Measurements from ENCODE around the gene ATP1B2. TPM values are rescaled to one million over a fixed set of nuclear protein-coding genes. Genes with fewer than 3 reads are reported as not detected.

ATP1B2 gene
- total RNA-seq, 1 donor from 2014 or later: 10.4 TPM

- no peak for TF ChIP-seq CTCF (IDR thresholded peaks at IDR 0.05; ENCODE audit: unreplicated experiment)
- Mint-ChIP-seq H3K4me1 (ENCODE audit: unreplicated experiment) (peaks cover 8% of the 10 kb centered on the region), H3K27me3 (ENCODE audit: unreplicated experiment) (peaks cover 10% of the 10 kb centered on the region), H3K9me3 (ENCODE audit: unreplicated experiment) (no peaks in the 10 kb centered on the region), H3K36me3 (ENCODE audit: low read depth, unreplicated experiment) (no peaks in the 10 kb centered on the region), H3K27ac (ENCODE audit: unreplicated experiment) (peak within 1 kb of the TSS; percentile 24), H3K4me3 (ENCODE audit: unreplicated experiment) (peak within 1 kb of the TSS; percentile 88)
- peak; percentile 91 for DNase-seq (ENCODE audit: low spot score)
These were observed 23.2 kb upstream of the ATP1B2 start, which contains the start of gene SAT2 for GRCh38 chr17:7627250-7628121. Gene SAT2, minus strand, starts transcription at chr17:7627821. Its CDS starts 186 bp downstream, at chr17:7627635.

- Mint-ChIP-seq H3K27me3 (ENCODE audit: unreplicated experiment) (peaks cover 9% of the 10 kb centered on the region), H3K4me3 (ENCODE audit: unreplicated experiment) (no peak within 1 kb of the TSS), H3K36me3 (ENCODE audit: low read depth, unreplicated experiment) (no peaks in the 10 kb centered on the region), H3K9me3 (ENCODE audit: unreplicated experiment) (no peaks in the 10 kb centered on the region), H3K27ac (ENCODE audit: unreplicated experiment) (no peak within 1 kb of the TSS), H3K4me1 (ENCODE audit: unreplicated experiment) (peaks cover 8% of the 10 kb centered on the region)
- DNase-seq (ENCODE audit: low spot score): no peak
- no peak for TF ChIP-seq CTCF (IDR thresholded peaks at IDR 0.05; ENCODE audit: unreplicated experiment)
These were observed 20.7 kb upstream of the ATP1B2 start, which contains the start of gene SHBG for GRCh38 chr17:7629939-7630571. Gene SHBG, plus strand, starts transcription at chr17:7630135. Its CDS starts 38 bp downstream, at chr17:7630173.

GRCh38 chr17:7631398-7632380 lies 19.0 kb upstream of the ATP1B2 start:
- Mint-ChIP-seq H3K27ac (ENCODE audit: unreplicated experiment) (no peak overlapping the region), H3K36me3 (ENCODE audit: low read depth, unreplicated experiment) (no peaks in the 10 kb centered on the region), H3K27me3 (ENCODE audit: unreplicated experiment) (peaks cover 5% of the 10 kb centered on the region), H3K4me3 (ENCODE audit: unreplicated experiment) (no peak overlapping the region), H3K9me3 (ENCODE audit: unreplicated experiment) (no peaks in the 10 kb centered on the region), H3K4me1 (ENCODE audit: unreplicated experiment) (peaks cover 5% of the 10 kb centered on the region)
- TF ChIP-seq CTCF (IDR thresholded peaks at IDR 0.05; ENCODE audit: unreplicated experiment): no peak
- DNase-seq (ENCODE audit: low spot score): no peak

GRCh38 chr17:7632492-7632894 lies 18.2 kb upstream of the ATP1B2 start:
- Mint-ChIP-seq H3K27me3 (ENCODE audit: unreplicated experiment) (peaks cover 5% of the 10 kb centered on the region), H3K4me1 (ENCODE audit: unreplicated experiment) (peaks cover 3% of the 10 kb centered on the region), H3K4me3 (ENCODE audit: unreplicated experiment) (no peak overlapping the region), H3K36me3 (ENCODE audit: low read depth, unreplicated experiment) (no peaks in the 10 kb centered on the region), H3K27ac (ENCODE audit: unreplicated experiment) (no peak overlapping the region), H3K9me3 (ENCODE audit: unreplicated experiment) (no peaks in the 10 kb centered on the region)
- DNase-seq (ENCODE audit: low spot score): peak; percentile 47
- TF ChIP-seq CTCF (IDR thresholded peaks at IDR 0.05; ENCODE audit: unreplicated experiment): peak; percentile 64

Data from endothelial cell (in vitro differentiated cells).